ENCODE data around the gene NKX2-3. TPM values are rescaled to one million over a fixed set of nuclear protein-coding genes. Genes with fewer than 3 reads are reported as not detected.

NKX2-3 gene
- 10 to 100 TPM in 2 of 3 donors, 1 to 10 TPM in 1; 4.9 to 38.5 (median 11.0) TPM for total RNA-seq
- long read RNA-seq, donor 1, transcript NKX2-3-202 (3 exons, 1,986 nt) = minor isoform, 27 of 92 reads
- long read RNA-seq, donor 1, transcript NKX2-3-201 (2 exons, 2,097 nt) = major isoform, 53 of 92 reads
- long read RNA-seq, donor 1, partial matches to known transcripts = 0 of 92 reads
- long read RNA-seq, donor 1, other reads (novel, unspliced or antisense) = 12 of 92 reads
- long read RNA-seq, donor 2, transcript NKX2-3-202 (3 exons, 1,986 nt) = major isoform, 5 of 9 reads
- long read RNA-seq, donor 2, partial matches to known transcripts = 0 of 9 reads
- long read RNA-seq, donor 2, other reads (novel, unspliced or antisense) = 0 of 9 reads

GRCh38 chr10:99532687-99533495 is at the start of gene NKX2-3:
Gene NKX2-3 (plus strand): TSS chr10:99532942. CDS start chr10:99533132, 190 bp downstream.
- intact Hi-C loops (cut with DNase I, micrococcal nuclease) = no loop called here
- peak within 1 kb of the TSS; percentile 15 for H3K4me3 ChIP-seq
- H3K4me1 ChIP-seq (ENCODE audit: low read depth) = peaks cover 29% of the 10 kb centered on the region
- TF ChIP-seq, protein P1, sequence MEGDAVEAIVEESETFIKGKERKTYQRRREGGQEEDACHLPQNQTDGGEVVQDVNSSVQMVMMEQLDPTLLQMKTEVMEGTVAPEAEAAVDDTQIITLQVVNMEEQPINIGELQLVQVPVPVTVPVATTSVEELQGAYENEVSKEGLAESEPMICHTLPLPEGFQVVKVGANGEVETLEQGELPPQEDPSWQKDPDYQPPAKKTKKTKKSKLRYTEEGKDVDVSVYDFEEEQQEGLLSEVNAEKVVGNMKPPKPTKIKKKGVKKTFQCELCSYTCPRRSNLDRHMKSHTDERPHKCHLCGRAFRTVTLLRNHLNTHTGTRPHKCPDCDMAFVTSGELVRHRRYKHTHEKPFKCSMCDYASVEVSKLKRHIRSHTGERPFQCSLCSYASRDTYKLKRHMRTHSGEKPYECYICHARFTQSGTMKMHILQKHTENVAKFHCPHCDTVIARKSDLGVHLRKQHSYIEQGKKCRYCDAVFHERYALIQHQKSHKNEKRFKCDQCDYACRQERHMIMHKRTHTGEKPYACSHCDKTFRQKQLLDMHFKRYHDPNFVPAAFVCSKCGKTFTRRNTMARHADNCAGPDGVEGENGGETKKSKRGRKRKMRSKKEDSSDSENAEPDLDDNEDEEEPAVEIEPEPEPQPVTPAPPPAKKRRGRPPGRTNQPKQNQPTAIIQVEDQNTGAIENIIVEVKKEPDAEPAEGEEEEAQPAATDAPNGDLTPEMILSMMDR (IDR thresholded peaks at IDR 0.05) = no peak
- DNase-seq (peak; percentile 85 to 91 (median 87)), ATAC-seq (peak; percentile 70)
- H3K9me3 ChIP-seq = no peaks in the 10 kb centered on the region
- no peaks in the 10 kb centered on the region for H3K36me3 ChIP-seq (ENCODE audit: low read depth)

GRCh38 chr10:99484626-99485581 is 47.8 kb upstream of the NKX2-3 start:
- no peaks in the 10 kb centered on the region for H3K9me3 ChIP-seq
- DNase-seq (peak in 1 of 3 donors; percentile 23), ATAC-seq (no peak)
- no peaks in the 10 kb centered on the region for H3K4me1 ChIP-seq (ENCODE audit: low read depth)
- no peak overlapping the region for H3K4me3 ChIP-seq
- TF ChIP-seq, protein P1 (IDR thresholded peaks at IDR 0.05) = no peak
- H3K36me3 ChIP-seq (ENCODE audit: low read depth) = no peaks in the 10 kb centered on the region
- intact Hi-C loops (cut with DNase I, micrococcal nuclease) = no loop called here

- Histone ChIP-seq H3K36me3 (ENCODE audit: low read depth) (no peaks in the 10 kb centered on the region), H3K4me1 (ENCODE audit: low read depth) (no peaks in the 10 kb centered on the region), H3K9me3 (no peaks in the 10 kb centered on the region), H3K4me3 (no peak overlapping the region)
- DNase-seq (no peak), ATAC-seq (no peak)
- intact Hi-C loops (cut with DNase I, micrococcal nuclease) = no loop called here
- TF ChIP-seq, protein P1 (IDR thresholded peaks at IDR 0.05) = no peak
Measured at GRCh38 chr10:99487125-99487807, 45.5 kb upstream of the NKX2-3 start.

DNA sequence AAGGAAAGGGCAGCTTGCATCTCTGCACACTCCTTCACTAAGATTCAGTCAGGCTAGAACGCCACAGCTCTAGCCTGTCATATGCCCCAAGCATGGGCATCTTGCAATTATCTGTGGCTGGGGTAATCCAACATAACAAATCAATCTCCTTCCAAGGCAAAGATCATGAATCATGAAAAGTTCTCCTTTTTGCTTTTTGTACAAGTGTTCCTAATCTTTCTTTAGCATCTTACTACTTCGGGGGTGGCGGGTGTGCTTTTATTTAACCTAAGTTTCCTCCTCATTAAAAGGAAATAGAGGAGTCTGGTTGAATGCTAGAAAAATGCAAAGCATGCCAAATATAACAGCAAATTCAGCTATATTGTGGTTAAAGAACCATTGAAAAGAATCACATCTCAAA is 43.5 kb upstream of the NKX2-3 start:
- no peak for DNase-seq

More for the DNA sequence above, 43.5 kb upstream of the NKX2-3 start:
- ATAC-seq = no peak
- H3K4me3 ChIP-seq = no peak overlapping the region
- no peaks in the 10 kb centered on the region for H3K9me3 ChIP-seq
- TF ChIP-seq, protein P1 (IDR thresholded peaks at IDR 0.05) = no peak
- H3K36me3 ChIP-seq (ENCODE audit: low read depth) = no peaks in the 10 kb centered on the region
- H3K4me1 ChIP-seq (ENCODE audit: low read depth) = no peaks in the 10 kb centered on the region
- intact Hi-C loops (cut with DNase I, micrococcal nuclease) = no loop called here

Data from mucosa of descending colon (tissue), 3 donors.